ENCODE data around the gene LUZP4.

- TF ChIP-seq CTCF (IDR thresholded peaks at IDR 0.05; ENCODE audit: insufficient read depth, low read length, poor library complexity, severe bottlenecking) = no peak
- TF ChIP-seq EZH2phosphoT487 (conservative IDR thresholded peaks at IDR 0.05; ENCODE audit: low read length) = no peak
Measured at GRCh38 chrX:115269051-115269683, 20.3 kb upstream of the LUZP4 start.

Measured in SU-DHL-6 (cell line).